Adrenal gland (tissue), 5 donors: ENCODE measurements around the gene CIDEC.

ENCODE experiments used
- POLR2A ChIP-seq, 2 donors: fragments of 450-650 bp; IDR thresholded peaks; one replicate each; pipeline ENCODE4 v1.6.1; 2017; ENCODE audit warnings: antibody characterized with exemption in 2 of 2, mild to moderate bottlenecking in 2 of 2, moderate library complexity in 1 of 2
- TF ChIP-seq, protein P1 (sequence below), 6 experiments: fragments of 450-650 bp in 4 of 6; fragments of 200-600 bp in 2 of 6; sonication (generic) in 1 of 6; IDR thresholded peaks; 1 replicate in 5 of 6; 2 replicates in 1 of 6; pipeline versions ENCODE4 v1.5.1 to v1.8.0; 2016 to 2021; ENCODE audit warnings: antibody characterized with exemption in 6 of 6, mild to moderate bottlenecking in 2 of 6, moderate library complexity in 1 of 6
- donor health status: DM: no; HTN: no; CAD: no.

DNA sequence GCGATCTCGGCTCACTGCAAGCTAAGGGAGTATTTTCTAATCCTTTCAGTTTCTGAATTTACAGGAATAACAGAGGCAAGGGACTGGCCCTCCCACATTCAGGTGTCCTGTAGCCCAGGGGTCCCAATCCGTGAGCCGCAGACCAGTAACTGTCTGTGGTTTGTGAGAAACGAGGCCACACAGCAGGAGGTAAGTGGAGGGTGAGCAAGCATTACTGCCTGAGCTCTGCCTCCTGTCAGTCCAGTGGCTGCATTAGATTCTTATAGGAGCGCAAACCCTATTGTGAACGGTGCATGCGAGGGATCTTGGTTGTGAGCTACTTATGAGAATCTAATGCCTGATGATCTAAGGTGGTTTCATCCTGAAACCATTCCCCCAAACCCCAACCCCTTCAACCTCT, 31.8 kb upstream of the CIDEC start:
- TF ChIP-seq, protein P1, sequence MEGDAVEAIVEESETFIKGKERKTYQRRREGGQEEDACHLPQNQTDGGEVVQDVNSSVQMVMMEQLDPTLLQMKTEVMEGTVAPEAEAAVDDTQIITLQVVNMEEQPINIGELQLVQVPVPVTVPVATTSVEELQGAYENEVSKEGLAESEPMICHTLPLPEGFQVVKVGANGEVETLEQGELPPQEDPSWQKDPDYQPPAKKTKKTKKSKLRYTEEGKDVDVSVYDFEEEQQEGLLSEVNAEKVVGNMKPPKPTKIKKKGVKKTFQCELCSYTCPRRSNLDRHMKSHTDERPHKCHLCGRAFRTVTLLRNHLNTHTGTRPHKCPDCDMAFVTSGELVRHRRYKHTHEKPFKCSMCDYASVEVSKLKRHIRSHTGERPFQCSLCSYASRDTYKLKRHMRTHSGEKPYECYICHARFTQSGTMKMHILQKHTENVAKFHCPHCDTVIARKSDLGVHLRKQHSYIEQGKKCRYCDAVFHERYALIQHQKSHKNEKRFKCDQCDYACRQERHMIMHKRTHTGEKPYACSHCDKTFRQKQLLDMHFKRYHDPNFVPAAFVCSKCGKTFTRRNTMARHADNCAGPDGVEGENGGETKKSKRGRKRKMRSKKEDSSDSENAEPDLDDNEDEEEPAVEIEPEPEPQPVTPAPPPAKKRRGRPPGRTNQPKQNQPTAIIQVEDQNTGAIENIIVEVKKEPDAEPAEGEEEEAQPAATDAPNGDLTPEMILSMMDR (IDR thresholded peaks at IDR 0.05) = no peak
- no peak for TF ChIP-seq POLR2A (IDR thresholded peaks at IDR 0.05)
